GM13977 (cell line): ENCODE results near the gene IWS1.

Source experiments
- DNase-seq: peaks from one replicate; pipeline ENCODE4 v3.0.0; 2012; ENCODE audit warnings: low spot score
- in situ Hi-C: fragments of 300-500 bp; cut with MboI; formaldehyde crosslinking; loops from one replicate; pipeline ENCODE4 v1.12.0; 2022; ENCODE audit warnings: low sequenced_read_pairs, low pct_unique_long_range_greater_than_20kb, mixed read lengths, inconsistent platforms; ENCODE audit not compliant: unreplicated experiment
- TF ChIP-seq, protein P1 (sequence below): IDR thresholded peaks from 2 replicates; pipeline ENCODE4 v1.5.1; 2012; ENCODE audit warnings: mild to moderate bottlenecking, control low read depth; ENCODE audit not compliant: insufficient read depth; ENCODE audit errors: extremely low read depth, missing control alignments

Gene IWS1

DNA sequence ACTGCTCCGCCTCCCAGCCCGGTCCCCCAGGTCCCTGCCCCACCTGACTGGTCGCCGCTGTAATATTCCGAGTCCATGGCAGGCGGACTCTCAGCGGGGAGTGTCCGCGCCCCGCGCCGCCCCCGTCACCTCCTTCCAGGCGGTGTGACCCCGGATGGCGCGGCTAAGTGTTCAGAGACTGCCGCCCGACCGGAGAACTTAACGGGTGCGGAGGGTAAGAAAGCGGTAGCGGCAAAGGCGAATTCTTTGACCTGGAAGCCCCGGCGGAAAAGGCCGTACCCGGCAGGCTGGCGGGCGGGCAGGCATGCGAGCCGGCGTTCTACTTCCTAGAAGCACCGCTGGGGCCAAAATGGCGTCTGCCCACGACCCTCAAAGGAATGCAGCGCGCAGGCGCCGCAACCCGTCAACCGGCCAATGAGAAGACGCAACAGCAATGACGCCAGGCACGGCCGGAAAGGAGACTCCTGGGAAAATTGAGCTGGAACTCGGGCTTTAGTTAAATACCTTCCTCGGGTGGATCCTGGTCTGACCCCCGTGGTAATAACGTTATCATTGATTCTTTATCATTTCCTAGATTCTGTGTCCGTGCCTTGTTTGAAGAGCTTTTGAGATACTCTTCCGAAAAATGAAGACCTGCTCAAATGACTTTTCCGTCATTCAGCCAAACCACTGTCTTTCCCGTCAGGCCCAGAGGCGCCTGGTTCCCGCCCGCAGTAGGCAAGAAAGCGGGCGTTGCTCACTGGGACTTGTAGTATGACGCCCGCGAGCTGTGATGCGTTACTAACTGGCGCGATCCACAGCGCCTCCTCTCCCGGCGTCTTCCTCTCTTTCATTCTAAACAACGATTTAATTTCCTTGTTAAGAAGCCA lies at the start of gene IWS1:
Gene IWS1, minus strand, starts transcription at position 358 of the 869 bp plus-strand sequence. Its CDS starts 281 bp downstream, at position 77.
- peak; percentile 94 for DNase-seq
- in situ Hi-C loops, result no loop called here
- TF ChIP-seq, protein P1, sequence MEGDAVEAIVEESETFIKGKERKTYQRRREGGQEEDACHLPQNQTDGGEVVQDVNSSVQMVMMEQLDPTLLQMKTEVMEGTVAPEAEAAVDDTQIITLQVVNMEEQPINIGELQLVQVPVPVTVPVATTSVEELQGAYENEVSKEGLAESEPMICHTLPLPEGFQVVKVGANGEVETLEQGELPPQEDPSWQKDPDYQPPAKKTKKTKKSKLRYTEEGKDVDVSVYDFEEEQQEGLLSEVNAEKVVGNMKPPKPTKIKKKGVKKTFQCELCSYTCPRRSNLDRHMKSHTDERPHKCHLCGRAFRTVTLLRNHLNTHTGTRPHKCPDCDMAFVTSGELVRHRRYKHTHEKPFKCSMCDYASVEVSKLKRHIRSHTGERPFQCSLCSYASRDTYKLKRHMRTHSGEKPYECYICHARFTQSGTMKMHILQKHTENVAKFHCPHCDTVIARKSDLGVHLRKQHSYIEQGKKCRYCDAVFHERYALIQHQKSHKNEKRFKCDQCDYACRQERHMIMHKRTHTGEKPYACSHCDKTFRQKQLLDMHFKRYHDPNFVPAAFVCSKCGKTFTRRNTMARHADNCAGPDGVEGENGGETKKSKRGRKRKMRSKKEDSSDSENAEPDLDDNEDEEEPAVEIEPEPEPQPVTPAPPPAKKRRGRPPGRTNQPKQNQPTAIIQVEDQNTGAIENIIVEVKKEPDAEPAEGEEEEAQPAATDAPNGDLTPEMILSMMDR, result peak; percentile 20

DNA sequence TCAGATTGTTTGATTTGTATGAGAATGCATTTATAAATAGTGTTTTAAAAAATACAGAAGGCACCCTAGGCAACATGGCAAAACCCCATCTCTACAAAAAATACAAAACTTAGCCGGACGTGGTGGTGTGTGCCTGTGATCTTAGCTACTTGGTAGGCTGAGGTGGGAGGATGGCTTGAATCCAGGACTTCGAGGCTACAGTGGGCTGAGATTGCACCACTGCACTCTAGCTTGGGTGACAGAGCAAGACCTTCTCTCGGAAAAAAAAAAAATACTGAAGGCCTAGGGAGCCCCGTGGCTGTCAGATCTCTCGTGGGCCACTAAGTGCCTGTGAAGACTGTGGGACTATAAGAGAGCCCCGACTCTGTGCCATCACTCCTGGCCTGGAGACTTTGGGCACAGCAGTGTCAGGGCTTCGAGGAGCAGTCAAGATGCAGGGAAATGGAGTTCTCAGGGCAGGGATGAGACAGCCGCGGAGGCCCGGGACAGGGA lies 49.7 kb upstream of the IWS1 start:
- in situ Hi-C loops, result no loop called here
- TF ChIP-seq, protein P1, result no peak
- no peak for DNase-seq

DNA sequence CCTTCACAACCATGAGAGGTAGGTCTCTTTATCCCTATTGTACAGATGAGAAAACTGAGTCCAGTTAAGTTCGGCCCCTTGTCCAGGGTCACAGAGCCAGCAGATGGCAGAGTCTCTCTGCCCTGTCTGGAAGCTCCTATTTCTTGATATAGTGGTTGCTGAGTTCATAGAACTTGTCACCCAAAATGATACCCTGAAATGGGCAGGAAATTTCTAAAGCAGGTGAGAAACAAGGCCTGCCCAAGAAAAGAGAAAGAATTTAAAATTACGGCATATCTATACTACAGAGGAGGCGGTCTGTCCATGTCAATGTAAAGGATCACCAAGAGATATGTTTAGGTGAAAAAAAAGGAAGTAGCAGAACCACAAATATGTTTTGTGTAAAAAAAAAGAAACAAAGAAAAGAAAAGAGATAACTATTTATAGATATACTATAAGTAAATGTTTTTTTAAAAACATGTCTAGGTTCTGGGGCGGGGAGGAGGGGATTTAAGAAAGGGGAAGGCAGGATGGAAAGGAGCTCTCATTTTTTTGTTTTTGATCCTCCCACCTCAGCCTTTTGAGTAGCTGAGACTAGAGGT lies 49.0 kb upstream of the IWS1 start:
- DNase-seq, result peak; percentile 49
- TF ChIP-seq, protein P1, result peak; percentile 25
- in situ Hi-C loops, result no loop called here

DNA sequence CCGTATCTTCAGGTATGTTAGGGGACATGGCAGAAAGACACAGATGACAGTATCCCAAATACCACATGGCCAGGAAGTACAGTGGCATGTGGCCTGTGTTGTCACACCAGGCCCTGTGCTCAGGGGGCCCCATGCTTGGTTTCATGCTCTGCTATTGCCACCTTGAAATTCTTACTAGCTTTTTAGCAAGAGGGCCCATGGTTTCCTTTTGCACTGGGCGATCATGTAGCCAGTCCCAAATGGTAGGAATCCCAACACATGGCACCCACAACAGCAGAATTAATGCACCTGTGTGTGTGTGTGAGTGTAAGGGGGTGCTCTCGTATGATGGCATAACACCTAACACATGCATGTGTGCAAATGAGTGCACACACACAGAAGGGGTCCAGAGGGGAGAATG lies 48.4 kb upstream of the IWS1 start:
- TF ChIP-seq, protein P1, result no peak
- in situ Hi-C loops, result no loop called here

DNA sequence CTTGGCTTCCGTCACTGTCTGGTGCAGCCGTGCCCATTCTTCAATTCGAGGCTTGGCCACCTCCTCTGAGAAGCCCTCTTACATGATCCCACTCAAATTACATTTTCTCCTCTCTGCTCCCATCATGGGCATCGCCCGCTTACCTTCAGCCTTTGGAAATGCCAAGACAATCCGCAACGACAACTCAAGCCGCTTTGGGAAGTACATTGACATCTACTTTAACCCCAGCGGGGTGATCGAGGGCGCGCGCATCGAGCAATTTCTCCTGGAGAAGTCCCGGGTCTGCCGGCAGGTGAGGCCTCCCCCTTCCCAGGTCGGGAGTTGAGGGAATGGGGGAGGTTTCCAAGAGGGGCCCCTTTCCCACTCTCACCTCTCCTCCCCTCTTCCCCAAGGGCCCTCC lies 47.5 kb upstream of the IWS1 start:
- TF ChIP-seq, protein P1, result no peak
- no peak for DNase-seq
- in situ Hi-C loops, result no loop called here

More for the DNA sequence above, 48.4 kb upstream of the IWS1 start:
- DNase-seq, result no peak

DNA sequence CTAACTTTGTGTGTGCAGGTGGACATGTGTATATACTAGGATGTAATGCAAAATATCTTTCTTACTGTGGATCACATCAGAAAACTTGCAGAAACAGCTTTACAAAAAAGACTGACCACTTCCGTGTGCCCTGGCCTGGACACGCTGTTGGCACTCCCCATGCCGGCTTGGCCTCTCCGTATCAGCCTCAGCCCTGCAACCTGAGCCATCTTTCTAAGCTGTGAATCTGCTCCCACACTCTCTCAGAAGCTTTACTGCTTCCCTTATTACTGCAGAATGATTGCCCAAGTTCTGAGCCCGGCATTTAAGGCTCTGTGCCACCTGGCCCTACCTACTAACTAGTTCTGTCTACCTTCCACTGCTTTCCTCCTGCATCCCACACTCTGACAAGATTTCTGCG lies 47.0 kb upstream of the IWS1 start:
- TF ChIP-seq, protein P1, result no peak
- in situ Hi-C loops, result no loop called here
- no peak for DNase-seq
